Cerebellar nuclear complex (tissue), 1 donor: ENCODE measurements around the gene BRD2.

Source experiments
- DNase-seq, 2 experiments: peaks; one replicate each; lab custom pipeline; 2025; lab: John Stamatoyannopoulos, UW

BRD2 gene

DNA sequence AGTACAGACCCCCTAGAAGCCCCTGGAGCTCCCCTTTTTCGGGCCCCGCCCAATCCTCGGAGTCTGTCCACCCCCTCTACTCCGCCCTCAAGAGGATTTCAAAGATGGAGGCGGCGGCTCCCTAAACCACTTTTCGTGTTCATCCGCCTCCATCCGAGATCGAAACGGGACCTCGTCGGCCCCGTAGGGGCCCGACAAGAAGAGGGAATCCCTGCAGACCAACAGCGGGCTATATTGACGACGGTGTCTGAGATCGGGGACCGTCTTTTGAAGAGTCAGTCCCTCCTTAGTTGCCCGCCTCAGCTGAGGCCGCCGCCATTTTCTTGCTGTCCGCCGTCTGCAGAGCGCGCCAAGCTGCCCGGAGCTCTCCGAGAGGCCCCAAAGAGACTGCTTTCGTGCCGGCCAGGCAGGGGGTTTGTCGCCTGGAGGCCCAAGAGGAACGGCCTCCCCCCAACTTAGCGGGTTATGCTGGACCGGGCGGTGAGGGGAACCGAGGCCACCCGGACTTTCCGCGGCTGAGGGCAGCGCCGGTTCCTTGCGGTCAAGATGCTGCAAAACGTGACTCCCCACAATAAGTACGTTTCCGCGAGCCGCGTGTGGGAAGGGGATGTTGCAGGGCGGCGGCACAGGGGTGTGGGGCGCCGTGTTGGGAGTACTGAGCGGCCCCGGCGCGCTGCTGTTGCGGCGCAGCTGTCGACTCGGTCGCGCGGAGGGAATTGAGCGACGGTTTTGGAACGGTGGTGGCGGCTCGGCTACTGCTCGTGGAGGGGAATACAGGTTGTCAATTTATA lies 4.2 kb downstream of the BRD2 start:
- no peak for DNase-seq

DNA sequence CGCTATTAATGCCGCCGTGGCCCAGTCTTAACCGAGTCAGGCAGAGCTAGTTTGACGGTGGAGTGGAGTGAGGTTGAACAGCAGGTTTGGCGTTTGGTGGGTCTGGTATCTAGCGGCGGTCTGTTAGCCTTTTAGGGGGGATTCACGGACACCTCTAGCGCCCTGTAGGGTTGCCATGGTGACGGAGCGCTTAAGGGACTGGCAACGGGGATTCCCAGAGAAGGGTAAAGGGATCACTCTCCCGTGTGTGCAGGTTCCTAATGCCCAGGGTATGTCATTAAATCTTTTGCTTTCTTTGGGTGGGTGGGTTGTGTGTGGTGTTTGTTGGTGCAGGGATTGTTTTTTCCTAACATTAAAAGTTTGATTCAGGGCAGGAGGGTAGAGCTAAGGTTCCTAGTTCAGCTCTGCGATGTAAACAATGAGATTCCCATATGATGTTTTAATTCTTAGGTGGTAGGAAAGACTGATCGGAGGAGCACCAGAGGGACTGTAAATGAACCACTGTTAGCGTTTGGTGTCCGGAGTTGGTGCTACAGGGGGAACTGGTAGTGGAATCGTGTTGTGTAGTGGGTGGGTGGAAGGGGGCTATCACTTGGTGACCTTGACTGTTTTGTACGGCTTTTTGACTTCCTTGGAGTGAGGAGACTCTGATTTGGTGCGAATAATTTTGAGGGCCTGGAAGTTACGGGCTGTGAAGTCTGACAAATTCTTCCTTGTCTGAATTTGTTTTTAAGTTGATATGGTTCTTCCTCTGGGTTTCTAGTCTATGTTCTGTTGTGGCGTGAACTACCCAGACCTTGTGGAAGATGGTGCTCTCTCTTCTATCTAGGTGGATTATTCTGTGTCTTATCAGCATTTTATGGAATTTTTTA lies 5.0 kb downstream of the BRD2 start:
- no peak for DNase-seq

DNA sequence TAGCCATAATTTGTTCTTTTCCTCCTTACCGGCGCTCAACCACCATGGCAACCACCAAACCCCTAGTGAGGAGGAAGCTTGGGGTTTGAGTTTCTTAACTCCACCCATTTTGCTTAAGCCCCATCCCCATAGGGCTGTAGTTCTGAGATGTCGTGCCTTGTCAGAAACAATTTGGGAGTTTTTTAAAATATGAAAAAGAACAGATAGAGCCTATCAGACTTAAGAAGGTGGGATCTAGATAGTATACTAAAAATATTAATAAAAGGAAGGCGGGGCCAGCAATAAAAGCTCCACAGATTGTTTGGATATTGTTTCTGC lies 5.6 kb downstream of the BRD2 start:
- no peak for DNase-seq

DNA sequence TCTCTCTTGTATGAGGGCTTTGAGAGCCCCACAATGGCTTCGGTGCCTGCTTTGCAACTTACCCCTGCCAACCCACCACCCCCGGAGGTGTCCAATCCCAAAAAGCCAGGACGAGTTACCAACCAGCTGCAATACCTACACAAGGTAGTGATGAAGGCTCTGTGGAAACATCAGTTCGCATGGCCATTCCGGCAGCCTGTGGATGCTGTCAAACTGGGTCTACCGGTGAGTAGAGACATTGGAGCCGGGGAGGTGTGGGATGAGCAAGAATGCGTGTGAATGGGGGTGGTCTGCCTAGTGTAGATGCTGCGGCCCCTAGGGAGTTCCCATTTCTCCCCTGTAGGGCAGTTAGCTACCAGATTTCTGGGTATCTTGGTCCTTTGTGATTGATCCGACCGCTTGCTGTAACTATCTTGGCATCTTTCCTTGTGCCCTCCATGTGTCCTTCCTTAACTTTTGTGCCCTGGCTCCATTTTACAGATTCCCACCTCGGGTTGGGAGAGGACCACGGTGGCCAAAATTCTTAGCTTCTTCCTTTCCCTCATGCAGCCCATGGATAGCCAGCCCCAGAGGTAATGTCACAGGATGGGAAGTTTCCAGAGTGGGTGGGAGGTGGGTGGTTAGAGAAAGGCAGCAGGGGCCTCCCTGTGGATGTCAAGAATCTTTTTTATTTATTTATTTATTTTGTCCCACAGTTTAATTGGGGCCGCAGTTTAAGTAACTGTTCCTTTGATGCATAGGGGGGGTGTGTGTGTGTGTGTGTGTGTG lies 6.3 kb downstream of the BRD2 start:
- DNase-seq = no peak

DNA sequence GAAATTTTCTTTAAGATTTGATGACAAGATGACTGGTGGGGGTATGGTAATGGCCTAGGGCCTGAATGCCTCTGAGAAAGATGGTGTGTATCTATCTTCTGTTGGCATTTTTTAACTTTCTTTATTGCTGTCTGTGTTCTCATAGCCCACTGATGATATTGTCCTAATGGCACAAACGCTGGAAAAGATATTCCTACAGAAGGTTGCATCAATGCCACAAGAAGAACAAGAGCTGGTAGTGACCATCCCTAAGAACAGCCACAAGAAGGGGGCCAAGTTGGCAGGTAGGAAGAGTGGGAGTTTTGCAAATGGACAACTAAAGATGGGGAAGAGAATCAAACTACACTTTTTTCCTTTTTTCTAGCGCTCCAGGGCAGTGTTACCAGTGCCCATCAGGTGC lies 7.5 kb downstream of the BRD2 start:
- DNase-seq = no peak

DNA sequence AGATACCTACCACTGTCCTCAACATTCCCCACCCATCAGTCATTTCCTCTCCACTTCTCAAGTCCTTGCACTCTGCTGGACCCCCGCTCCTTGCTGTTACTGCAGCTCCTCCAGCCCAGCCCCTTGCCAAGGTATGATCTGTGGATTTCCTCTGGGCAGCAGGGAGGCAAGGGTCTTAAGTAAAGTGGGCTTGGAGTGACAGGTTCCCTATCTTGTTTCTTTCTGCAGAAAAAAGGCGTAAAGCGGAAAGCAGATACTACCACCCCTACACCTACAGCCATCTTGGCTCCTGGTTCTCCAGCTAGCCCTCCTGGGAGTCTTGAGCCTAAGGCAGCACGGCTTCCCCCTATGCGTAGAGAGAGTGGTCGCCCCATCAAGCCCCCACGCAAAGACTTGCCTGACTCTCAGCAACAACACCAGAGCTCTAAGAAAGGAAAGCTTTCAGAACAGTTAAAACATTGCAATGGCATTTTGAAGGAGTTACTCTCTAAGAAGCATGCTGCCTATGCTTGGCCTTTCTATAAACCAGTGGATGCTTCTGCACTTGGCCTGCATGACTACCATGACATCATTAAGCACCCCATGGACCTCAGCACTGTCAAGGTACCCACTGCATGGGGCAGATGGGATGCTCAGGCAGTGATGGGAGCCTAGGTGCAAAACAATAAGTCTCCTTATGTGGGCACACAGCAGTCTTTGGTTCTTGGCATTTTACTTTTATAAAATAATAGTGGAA lies 8.1 kb downstream of the BRD2 start:
- DNase-seq = no peak

DNA sequence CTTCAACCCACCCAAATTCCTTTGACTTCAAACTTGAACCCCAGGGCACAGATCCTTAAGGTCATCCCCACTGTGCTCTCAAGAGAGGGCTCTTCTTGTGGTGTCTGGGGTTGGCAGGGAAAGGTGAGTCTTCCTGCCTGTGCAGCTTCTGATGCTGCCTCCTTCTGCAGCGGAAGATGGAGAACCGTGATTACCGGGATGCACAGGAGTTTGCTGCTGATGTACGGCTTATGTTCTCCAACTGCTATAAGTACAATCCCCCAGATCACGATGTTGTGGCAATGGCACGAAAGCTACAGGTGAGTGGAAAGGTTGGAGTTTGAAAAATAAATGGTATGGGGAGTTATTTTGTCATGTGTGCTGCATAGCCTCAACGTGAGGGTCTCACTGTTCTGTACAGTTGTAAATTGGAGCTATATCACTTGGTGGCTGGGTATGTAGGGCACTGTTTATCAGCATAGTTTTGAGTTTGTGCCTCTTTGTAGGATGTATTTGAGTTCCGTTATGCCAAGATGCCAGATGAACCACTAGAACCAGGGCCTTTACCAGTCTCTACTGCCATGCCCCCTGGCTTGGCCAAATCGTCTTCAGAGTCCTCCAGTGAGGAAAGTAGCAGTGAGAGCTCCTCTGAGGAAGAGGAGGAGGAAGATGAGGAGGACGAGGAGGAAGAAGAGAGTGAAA lies 9.0 kb downstream of the BRD2 start:
- no peak for DNase-seq

DNA sequence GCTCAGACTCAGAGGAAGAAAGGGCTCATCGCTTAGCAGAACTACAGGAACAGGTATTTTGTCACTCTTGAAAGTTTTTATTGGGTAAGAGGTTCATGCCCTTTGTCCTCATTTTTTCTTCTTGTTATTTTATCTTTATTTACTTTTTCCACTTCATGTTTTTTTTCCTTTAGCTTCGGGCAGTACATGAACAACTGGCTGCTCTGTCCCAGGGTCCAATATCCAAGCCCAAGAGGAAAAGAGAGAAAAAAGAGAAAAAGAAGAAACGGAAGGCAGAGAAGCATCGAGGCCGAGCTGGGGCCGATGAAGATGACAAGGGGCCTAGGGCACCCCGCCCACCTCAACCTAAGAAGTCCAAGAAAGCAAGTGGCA lies 9.5 kb downstream of the BRD2 start:
- no peak for DNase-seq

DNA sequence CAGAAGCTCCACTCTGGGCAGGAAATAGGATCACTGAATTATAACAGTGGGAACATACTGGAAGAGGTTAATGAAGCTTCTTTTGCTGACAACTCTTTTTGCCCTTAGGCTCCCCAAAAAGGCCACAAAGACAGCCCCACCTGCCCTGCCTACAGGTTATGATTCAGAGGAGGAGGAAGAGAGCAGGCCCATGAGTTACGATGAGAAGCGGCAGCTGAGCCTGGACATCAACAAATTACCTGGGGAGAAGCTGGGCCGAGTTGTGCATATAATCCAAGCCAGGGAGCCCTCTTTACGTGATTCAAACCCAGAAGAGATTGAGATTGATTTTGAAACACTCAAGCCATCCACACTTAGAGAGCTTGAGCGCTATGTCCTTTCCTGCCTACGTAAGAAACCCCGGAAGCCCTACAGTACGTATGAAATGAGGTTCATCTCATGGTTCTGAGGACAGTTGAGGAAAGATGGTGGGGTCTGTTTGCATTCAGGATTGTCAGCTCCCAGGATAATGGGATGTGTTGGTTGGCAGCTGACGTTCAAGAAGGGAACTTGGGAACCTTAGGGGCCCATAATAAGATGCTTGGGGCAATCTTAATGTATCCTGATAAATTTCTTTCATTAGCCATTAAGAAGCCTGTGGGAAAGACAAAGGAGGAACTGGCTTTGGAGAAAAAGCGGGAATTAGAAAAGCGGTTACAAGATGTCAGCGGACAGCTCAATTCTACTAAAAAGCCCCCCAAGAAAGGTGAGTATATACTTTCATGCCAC lies 11.5 kb downstream of the BRD2 start:
- no peak for DNase-seq

DNA sequence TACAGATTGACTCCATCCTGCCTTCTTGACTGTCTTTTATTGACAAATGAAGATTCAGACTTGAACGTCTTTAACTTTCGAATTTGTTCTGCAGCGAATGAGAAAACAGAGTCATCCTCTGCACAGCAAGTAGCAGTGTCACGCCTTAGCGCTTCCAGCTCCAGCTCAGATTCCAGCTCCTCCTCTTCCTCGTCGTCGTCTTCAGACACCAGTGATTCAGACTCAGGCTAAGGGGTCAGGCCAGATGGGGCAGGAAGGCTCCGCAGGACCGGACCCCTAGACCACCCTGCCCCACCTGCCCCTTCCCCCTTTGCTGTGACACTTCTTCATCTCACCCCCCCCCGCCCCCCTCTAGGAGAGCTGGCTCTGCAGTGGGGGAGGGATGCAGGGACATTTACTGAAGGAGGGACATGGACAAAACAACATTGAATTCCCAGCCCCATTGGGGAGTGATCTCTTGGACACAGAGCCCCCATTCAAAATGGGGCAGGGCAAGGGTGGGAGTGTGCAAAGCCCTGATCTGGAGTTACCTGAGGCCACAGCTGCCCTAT lies 12.2 kb downstream of the BRD2 start:
- DNase-seq = no peak

DNA sequence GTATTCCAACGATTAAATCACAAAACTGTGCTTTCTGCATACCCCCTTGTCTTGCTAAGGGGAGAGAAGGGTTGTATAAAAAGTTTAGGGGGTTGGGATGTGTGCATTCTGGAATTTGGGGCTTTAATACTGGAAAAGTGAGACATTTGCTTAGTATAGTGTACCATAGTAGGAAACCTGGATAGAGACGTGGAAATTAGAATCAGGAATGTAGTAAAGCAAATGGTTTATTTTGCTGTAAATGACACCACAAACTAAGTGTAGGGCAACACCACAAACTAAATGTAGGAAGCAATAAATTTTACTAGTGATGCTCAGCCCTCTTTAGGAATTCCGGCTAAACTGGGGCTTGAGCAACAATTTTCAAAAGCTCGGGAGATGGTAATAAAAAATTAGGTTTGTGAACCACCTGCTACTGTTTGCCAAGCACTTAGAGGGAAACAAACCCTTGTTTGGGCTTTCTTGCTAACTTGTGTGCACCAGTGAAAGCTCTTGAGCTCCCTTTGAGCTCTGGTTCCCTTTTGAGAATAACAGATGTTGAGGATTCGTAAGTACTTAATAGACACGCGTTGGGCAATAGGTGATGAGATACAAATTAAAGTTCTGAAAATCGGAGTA lies 13.8 kb downstream of the BRD2 start:
- DNase-seq = no peak

DNA sequence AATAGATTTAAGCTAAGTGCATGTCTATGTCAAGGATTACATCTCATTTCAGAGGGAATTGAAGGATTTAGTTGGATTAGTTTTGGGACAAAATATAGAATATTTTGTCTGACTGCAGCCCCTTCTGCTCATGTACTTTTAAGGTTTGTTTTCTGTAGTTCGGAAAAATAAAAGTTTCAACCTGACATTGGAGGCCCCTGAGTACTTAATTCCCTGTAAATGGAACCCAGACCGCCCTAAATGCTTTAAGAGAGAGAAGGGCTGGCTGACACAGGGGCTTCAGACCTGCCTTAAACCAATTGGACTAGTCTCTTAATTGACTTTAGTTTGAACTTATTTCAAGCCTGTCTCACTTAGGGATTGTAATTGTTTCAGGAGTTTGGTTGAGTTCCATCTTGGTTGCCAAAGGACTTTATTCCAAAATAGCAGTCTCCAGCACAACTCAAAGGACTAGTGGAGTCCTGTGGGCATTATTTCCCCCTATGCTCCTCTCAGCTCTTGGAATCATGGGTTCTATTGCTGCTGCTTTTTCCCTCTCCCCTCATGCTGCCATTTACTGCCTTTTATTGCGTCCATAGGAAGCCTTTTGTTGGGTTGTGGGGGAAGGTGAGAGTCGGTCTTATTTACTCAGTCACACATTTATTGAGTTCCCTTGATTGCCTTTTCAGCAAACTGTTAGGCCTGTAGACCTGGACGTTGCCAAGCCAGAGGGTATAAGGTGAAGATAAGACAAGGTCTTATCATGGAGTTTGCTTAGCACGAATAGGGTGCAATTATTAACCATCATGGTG lies 14.5 kb downstream of the BRD2 start:
- DNase-seq = no peak

DNA sequence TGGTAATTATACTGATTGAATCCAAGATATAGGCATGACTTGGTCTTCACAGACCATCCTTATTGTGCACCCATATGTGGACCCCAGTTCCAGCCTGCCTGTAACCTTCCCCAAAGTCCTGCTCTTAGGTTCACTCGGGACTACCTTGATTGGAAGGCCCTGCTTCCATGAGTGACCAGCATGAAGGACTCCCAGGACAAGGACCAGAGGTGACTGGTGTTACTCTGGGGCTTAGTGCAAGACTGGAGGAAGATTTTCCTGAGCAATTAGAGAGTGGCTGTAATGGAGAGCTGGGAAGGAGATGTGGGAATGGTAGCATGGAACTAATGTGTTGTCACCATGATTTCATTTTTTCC lies 15.1 kb downstream of the BRD2 start:
- DNase-seq = no peak

DNA sequence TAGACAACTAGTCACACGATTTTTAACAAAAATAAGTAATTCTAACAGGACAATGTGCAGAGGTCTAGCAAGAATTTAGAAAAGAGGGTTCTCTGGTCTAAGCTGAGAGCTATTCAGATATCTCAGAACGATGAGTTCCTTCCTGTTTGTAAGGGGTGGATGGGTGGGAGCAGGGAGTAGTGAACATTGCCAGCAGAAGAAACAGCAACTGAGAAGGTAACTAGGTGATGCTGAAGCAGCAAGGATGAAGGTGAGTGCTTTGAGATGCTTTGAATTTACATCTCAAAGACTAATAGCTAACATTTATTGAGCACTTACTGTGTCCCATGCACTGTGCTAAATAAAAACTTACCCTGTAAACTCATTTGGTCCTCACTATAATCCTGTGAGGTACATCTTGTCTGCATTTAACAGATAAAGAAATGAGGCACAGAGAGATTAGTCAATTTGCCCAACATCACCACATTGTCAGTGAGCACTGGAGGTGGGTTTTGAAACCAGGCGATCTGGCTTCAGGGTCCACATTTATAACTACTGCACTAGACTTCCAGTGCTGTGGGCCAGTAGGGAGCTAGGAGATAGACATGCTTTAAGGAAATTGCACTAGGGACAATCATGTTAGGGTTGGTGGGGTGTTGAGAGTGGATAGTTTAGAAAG lies 15.7 kb downstream of the BRD2 start:
- no peak for DNase-seq

DNA sequence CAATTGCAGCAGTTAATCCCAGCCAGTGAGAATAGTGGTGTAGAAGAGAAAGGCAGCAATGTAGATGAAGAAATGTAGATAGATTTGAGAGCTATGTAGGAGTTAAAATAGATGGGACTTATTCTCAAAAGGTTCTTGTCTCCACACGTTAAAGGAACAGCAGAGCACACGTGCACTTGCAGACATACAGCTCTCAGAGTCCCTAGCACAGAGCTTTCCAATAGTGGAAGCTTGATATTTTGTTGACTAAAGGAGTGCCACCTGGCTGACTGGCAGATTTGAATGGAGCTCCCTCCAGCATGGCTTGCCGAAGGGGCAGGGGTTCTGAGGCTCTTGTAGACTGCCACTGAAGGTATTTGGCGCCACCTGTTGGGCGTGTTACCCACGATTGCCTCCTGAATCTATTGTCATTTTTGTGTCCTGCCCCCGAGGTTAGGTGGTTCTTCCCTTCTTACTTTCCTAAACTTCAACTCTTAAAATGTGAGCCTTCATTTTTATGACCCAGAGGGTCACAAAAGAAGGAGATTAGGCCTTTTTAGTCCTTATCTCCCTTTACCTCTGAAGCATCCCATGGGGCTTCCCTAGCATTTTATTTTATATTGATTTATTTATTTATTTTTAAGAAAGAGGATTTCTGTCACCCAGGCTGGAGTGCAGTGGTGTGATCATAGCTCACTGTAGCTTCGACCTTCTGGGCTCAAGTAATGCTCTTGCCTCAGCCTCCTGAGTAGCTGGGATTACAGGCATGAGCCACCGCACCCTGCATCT lies 16.4 kb downstream of the BRD2 start:
- DNase-seq = peak in 1 of 2 experiments; percentile 91

DNA sequence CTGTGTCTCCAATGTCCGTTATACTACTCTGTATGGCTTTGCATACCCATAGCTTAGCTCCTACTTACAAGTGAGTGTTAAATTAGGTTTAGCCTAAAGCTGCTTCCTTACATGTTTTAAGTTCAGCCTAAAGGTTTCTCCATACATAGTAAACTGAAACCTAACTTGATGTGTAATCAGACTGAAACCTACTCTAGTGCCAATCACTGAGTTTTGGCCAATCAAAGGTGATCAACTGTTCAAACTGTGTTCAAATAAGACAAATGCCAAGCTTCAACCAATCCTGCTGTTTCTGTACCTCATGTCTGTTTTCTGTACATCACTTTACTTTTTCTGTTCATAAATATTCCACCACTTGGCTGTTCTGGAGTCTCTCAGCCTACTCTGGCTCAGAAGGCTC lies 21.0 kb downstream of the BRD2 start:
- no peak for DNase-seq

DNA sequence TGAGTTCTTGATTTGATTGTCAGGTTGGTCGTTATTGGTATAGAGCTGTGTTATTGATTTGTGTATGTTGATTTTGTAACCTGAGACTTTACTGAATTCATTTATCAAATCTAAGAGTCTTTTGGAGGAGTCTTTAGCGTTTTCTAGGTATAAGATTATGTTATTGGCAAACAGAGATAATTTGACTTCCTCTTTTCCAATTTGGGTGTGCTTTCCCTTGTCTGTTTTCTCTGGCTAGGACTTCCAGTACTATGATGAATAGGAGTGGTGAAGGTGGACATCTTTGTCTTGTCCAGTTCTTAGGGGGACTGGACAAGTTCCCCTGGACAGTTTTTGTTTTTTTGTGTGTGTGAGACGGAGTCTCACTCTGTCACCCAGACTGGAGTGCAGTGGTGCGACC lies 23.6 kb downstream of the BRD2 start:
- DNase-seq = no peak
